Measurements from ENCODE around the gene FOXQ1.

FOXQ1 gene

DNA sequence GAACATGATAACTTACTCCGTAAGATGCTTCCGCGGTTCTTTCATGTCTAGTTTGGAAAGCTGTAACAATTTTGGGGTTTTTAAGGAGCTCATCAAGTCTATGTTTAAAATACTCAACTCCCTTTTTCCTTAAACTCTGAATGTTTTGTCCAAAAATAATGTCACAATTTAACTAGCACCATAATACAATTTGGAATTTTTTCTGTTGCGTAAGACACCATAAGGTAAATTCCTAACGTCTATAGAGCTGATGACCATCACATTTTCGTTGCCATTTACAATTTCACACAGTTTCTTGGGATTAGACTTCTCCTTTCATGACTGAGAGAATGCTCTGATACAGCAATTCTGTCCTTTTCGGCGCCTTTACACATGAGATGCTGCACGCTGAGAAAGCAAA is 50.7 kb downstream of the FOXQ1 start (continued):
- no peak for TF ChIP-seq ZBTB20 (tag by site-specific recombination; IDR thresholded peaks at IDR 0.05)
- TF ChIP-seq ZNF600 (tag by site-specific recombination; IDR thresholded peaks at IDR 0.05) = no peak
- TF ChIP-seq ZNF544 (tag by site-specific recombination; IDR thresholded peaks at IDR 0.05) = no peak
- TF ChIP-seq, protein P1, sequence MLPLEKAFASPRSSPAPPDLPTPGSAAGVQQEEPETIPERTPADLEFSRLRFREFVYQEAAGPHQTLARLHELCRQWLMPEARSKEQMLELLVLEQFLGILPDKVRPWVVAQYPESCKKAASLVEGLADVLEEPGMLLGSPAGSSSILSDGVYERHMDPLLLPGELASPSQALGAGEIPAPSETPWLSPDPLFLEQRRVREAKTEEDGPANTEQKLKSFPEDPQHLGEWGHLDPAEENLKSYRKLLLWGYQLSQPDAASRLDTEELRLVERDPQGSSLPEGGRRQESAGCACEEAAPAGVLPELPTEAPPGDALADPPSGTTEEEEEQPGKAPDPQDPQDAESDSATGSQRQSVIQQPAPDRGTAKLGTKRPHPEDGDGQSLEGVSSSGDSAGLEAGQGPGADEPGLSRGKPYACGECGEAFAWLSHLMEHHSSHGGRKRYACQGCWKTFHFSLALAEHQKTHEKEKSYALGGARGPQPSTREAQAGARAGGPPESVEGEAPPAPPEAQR (tag by site-specific recombination; IDR thresholded peaks at IDR 0.05) = no peak
- TF ChIP-seq RBAK (tag by site-specific recombination; IDR thresholded peaks at IDR 0.05) = no peak

DNA sequence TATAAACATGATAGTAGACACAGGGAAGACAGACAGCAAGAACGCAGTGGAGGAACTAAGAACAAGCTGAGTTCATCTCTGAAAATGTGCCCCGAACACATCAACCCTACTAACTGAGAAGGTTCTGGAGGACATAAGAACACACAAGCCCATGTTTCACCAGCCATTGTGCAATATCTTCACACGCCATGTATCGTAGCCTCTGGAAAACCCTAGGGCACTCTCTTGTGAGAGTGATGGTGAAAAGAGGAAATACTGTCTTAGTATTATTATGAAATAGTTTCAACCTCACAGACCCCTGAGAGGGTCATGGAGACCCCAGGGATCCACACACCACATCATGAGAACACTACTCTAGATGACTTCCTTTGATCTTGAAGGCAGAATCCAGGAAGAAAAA is 51.4 kb downstream of the FOXQ1 start:
- Histone ChIP-seq H3K27ac (ENCODE audit: extremely low read depth, low read depth, low read length) (no peak overlapping the region), H3K9me3 (ENCODE audit: control insufficient read depth, insufficient read depth, low read depth, low read length) (no peaks in the 10 kb centered on the region), H3K36me3 (ENCODE audit: control insufficient read depth in 2 of 2, insufficient read depth in 1 of 2, low read length in 2 of 2) (no peaks in the 10 kb centered on the region), H3K4me1 (ENCODE audit: control insufficient read depth, insufficient read depth, low read length) (no peaks in the 10 kb centered on the region), H3K4me3 (ENCODE audit: low read depth, low read length) (no peak overlapping the region)
- ChIA-PET CTCF (interaction anchor here (0.6 to 4.4 kb wide), 14 partner anchors 9 to 1175 kb away, joined by 3 to 18 read pairs (median 5); no protein-coding TSS in a partner anchor), POLR2A (no interaction called here)
- no peak for TF ChIP-seq ZNF394 (tag by site-specific recombination; IDR thresholded peaks at IDR 0.05; ENCODE audit: borderline replicate concordance)
- TF ChIP-seq, protein P2, sequence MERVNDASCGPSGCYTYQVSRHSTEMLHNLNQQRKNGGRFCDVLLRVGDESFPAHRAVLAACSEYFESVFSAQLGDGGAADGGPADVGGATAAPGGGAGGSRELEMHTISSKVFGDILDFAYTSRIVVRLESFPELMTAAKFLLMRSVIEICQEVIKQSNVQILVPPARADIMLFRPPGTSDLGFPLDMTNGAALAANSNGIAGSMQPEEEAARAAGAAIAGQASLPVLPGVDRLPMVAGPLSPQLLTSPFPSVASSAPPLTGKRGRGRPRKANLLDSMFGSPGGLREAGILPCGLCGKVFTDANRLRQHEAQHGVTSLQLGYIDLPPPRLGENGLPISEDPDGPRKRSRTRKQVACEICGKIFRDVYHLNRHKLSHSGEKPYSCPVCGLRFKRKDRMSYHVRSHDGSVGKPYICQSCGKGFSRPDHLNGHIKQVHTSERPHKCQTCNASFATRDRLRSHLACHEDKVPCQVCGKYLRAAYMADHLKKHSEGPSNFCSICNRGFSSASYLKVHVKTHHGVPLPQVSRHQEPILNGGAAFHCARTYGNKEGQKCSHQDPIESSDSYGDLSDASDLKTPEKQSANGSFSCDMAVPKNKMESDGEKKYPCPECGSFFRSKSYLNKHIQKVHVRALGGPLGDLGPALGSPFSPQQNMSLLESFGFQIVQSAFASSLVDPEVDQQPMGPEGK (tag by site-specific recombination; IDR thresholded peaks at IDR 0.05) = no peak
- TF ChIP-seq ZNF660 (tag by site-specific recombination; IDR thresholded peaks at IDR 0.05) = no peak
- no peak for TF ChIP-seq ZNF521 (tag by site-specific recombination; IDR thresholded peaks at IDR 0.05)
- TF ChIP-seq ZNF366 (tag by site-specific recombination; conservative IDR thresholded peaks at IDR 0.05) = no peak
- TF ChIP-seq, protein P3, sequence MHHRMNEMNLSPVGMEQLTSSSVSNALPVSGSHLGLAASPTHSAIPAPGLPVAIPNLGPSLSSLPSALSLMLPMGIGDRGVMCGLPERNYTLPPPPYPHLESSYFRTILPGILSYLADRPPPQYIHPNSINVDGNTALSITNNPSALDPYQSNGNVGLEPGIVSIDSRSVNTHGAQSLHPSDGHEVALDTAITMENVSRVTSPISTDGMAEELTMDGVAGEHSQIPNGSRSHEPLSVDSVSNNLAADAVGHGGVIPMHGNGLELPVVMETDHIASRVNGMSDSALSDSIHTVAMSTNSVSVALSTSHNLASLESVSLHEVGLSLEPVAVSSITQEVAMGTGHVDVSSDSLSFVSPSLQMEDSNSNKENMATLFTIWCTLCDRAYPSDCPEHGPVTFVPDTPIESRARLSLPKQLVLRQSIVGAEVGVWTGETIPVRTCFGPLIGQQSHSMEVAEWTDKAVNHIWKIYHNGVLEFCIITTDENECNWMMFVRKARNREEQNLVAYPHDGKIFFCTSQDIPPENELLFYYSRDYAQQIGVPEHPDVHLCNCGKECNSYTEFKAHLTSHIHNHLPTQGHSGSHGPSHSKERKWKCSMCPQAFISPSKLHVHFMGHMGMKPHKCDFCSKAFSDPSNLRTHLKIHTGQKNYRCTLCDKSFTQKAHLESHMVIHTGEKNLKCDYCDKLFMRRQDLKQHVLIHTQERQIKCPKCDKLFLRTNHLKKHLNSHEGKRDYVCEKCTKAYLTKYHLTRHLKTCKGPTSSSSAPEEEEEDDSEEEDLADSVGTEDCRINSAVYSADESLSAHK (tag by site-specific recombination; IDR thresholded peaks at IDR 0.05) = no peak
- no peak for TF ChIP-seq KLF10 (tag by site-specific recombination; IDR thresholded peaks at IDR 0.05)
- no peak for TF ChIP-seq ZNF211 (tag by site-specific recombination; IDR thresholded peaks at IDR 0.05; ENCODE audit: low read depth)
- no peak for TF ChIP-seq ZNF561 (tag by site-specific recombination; IDR thresholded peaks at IDR 0.05; ENCODE audit: borderline replicate concordance)
- no peak for TF ChIP-seq ZNF658 (tag by site-specific recombination; IDR thresholded peaks at IDR 0.05)
- no peak for TF ChIP-seq WT1 (tag by site-specific recombination; IDR thresholded peaks at IDR 0.05)
- no peak for TF ChIP-seq ZNF707 (tag by site-specific recombination; IDR thresholded peaks at IDR 0.05)
- no peak for TF ChIP-seq ZNF529 (tag by site-specific recombination; IDR thresholded peaks at IDR 0.05; ENCODE audit: insufficient replicate concordance)
